Muscle layer of colon (tissue), 2 donors: ENCODE measurements around the gene NPY4R.
"Not testable (repeated sequence)": the region's sequence is repeated elsewhere in the genome, so short reads cannot be mapped to it uniquely, and the experiment has no call there.

ENCODE experiments used
- H3K27ac ChIP-seq: one replicate; pipeline ENCODE4 v1.7.0; 2013; ENCODE audit warnings: low read depth, mild to moderate bottlenecking, low read length, moderate library complexity
- H3K27me3 ChIP-seq, 2 donors: one replicate each; pipeline ENCODE4 v1.7.0; 2013; ENCODE audit warnings: low read length in 2 of 2, mild to moderate bottlenecking in 2 of 2; ENCODE audit not compliant: insufficient read depth in 2 of 2, control insufficient read depth in 1 of 2
- H3K36me3 ChIP-seq: one replicate; pipeline ENCODE4 v1.7.0; 2013; ENCODE audit warnings: mild to moderate bottlenecking, low read length; ENCODE audit not compliant: insufficient read depth
- H3K4me1 ChIP-seq: one replicate; pipeline ENCODE4 v1.7.0; 2013; ENCODE audit warnings: mild to moderate bottlenecking, low read length; ENCODE audit not compliant: insufficient read depth
- H3K4me3 ChIP-seq, 2 donors: one replicate each; pipeline ENCODE4 v1.7.0; 2013; ENCODE audit warnings: low read length in 2 of 2, low read depth in 1 of 2, mild to moderate bottlenecking in 1 of 2, moderate library complexity in 1 of 2
- H3K9ac ChIP-seq: one replicate; pipeline ENCODE4 v1.7.0; 2013; ENCODE audit warnings: low read length
- H3K9me3 ChIP-seq: one replicate; pipeline ENCODE4 v1.7.0; 2013; ENCODE audit warnings: mild to moderate bottlenecking, low read length
- donor health status: abdominal sarcoma.
- donor health status: Adenocarcinoma of cecum.

The NPY4R gene

DNA sequence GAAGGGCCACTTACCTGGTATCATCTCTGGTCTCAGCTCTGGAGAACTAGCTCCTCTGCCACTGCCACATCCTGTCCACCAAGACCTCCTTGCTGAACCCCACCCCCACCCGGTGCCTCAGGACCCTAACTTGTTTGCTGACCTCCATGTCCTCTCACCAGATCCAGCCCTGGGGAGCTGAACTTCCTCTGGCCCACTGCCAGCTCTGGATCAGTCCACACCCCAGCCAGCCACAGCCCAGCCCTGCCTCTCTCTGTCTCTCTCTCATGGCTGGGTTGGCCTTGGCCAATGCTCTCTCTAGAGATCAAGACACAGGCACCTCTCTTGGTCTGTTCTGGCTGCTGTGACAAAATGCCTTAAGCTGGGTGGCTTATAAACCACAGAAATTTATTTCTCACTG is 14.4 kb downstream of the NPY4R start:
- H3K36me3 ChIP-seq, H3K4me3 ChIP-seq, H3K9me3 ChIP-seq, H3K9ac ChIP-seq, H3K27me3 ChIP-seq, H3K27ac ChIP-seq, H3K4me1 ChIP-seq: not testable (repeated sequence)

DNA sequence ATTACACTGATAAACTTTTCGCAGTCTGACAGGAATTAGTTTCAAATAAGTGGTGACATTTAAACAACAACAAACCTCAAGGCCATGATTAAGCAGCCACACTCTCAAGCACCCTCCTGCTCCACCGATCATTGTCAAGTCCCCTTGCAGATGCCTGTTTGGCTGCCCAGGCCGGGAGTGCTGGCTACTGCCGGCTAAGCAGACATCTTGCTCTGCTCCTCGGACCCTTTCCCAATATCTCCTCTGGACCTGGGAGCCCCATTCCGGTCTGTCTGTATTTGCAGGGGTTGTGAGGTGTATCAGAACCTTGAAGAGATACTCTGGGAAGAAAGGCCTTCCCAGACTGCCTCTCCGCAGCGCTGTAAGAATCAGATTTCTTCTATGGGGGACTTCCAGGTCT is 14.9 kb downstream of the NPY4R start:
- not testable (repeated sequence) for H3K27me3 ChIP-seq, H3K9ac ChIP-seq, H3K4me3 ChIP-seq, H3K9me3 ChIP-seq, H3K4me1 ChIP-seq, H3K27ac ChIP-seq, H3K36me3 ChIP-seq

DNA sequence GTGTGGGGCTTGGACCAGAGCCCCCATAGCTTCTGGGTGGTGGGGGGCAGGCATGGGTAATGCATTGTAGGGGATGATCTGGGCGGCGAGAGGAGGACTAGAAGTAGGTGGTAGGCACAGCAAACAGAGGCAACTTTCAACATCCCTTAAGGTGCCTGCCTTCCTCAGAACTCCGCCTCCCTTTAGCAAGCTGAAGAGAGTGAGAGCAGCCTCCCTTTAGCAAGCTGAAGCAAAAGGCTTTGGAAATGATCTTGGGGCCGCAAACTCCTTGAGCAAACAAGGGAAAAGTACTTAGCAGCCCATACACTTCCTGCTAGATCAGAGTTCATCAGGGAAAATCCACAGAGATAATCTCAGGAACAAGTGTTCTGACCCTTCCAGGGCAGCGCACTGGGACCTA is 18.3 kb downstream of the NPY4R start:
- not testable (repeated sequence) for H3K27me3 ChIP-seq, H3K36me3 ChIP-seq, H3K4me1 ChIP-seq, H3K27ac ChIP-seq, H3K9ac ChIP-seq, H3K4me3 ChIP-seq, H3K9me3 ChIP-seq

DNA sequence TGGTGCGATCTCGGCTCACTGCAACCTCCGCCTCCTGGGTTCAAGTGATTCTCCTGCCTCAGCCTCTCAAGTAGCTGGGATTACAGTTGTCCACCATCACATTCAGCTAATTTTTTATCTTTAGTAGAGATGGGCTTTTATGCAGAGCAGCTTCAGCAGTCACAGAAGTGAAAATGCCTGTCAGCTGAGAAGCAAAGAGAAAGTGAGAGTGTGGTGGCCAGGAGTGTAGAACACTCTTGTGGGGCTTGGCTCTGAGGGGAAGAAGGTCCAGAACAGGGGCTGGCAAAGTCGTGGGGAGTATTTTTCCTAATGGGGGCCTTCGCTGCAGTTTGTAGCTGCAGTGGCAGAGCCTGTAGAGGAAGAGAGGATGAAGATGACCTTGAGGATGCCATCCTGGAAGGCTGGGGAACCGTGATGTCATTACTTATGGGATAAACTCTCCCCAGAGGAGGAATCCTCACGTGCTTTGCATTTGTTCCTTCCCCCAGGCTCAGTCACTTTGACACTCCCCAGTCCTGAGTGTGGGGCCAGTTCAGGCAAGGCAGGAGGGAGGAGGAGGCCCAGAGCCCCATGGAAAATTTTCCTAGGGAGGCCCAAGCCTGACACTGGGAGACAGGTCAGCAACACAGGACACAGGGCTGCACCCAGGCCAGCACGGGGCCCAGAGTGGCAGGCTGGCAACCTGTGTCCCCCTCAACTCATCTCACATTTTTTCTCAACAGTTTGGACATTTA is 20.2 kb downstream of the NPY4R start:
- H3K36me3 ChIP-seq, H3K27ac ChIP-seq, H3K4me3 ChIP-seq, H3K9ac ChIP-seq, H3K27me3 ChIP-seq, H3K9me3 ChIP-seq: not testable (repeated sequence)
- peaks cover 14% of the 10 kb centered on the region for H3K4me1 ChIP-seq

DNA sequence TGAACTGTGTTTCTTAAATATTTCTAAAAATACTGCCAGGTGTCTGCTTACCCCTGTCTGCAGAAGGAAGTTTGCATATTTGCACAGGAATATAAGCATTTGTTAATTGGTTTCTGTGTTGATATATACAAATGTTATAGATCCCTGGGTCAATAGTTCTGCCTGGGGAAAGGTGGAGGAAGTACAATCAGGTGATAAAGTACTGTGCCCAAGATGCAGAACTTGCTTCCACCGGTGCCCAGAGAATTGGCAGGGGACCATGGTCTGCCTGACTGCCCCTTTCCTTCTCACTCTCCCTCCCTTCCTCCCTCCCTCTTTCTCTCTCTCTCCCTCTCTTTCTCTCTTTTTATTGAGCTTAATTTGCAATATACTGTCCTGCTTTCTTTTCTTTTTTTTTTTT is 22.3 kb downstream of the NPY4R start:
- H3K27ac ChIP-seq, H3K4me3 ChIP-seq, H3K36me3 ChIP-seq, H3K9ac ChIP-seq, H3K9me3 ChIP-seq, H3K27me3 ChIP-seq: not testable (repeated sequence)
- H3K4me1 ChIP-seq, result peaks cover 14% of the 10 kb centered on the region

DNA sequence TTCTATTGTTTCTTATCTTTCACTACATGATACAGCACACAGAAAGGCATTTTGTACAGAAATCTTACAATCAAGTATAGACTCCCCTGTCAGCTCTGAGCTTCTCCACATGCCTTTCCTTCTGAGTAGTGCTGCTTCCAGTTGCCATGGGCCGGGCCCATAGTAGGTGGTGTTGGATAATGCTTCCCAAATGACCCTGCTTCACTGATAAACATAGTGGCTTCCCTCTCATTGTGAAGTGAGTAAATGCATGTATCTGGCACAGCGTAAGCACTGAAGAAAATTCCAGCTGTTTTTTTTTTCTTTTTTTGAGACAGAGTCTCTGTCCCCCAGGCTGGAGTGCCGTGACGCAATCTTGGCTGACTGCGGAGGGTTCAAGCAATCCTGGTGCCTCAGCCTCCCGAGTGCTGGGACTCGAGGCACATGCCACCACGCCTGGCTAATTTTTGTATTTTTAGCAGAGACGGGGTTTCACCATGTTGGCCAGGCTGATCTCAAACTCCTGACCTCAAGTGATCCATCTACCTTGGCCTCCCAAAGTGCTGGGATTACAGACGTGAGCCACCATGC is 23.0 kb downstream of the NPY4R start:
- not testable (repeated sequence) for H3K9me3 ChIP-seq, H3K27me3 ChIP-seq, H3K4me3 ChIP-seq, H3K9ac ChIP-seq, H3K27ac ChIP-seq, H3K36me3 ChIP-seq
- peaks cover 14% of the 10 kb centered on the region for H3K4me1 ChIP-seq

DNA sequence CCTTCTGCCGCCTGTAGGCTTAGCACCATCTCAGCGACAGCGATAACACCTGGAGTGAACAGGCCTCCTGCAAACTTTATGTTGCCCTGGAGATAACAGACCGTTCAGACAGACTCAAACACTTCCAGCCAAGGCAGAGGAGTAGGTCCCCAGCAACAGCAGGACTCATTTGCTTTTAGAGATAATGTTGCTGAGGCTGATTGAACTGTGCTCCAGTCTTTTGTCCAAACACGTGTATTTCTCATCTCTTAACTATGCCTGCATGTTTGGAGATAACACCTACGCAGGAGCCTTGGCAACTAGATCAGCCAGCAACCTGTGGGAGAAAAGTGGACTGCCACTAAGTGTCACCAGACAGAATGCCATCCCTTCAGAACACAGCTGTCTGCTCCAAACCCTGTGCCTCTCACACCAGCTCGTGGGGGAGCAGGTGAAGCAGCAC is 23.9 kb downstream of the NPY4R start:
- Histone ChIP-seq H3K9ac (peak overlapping the region; percentile 3), H3K4me1 (peaks cover 14% of the 10 kb centered on the region)
- H3K27me3 ChIP-seq, H3K4me3 ChIP-seq, H3K9me3 ChIP-seq, H3K36me3 ChIP-seq, H3K27ac ChIP-seq: not testable (repeated sequence)

DNA sequence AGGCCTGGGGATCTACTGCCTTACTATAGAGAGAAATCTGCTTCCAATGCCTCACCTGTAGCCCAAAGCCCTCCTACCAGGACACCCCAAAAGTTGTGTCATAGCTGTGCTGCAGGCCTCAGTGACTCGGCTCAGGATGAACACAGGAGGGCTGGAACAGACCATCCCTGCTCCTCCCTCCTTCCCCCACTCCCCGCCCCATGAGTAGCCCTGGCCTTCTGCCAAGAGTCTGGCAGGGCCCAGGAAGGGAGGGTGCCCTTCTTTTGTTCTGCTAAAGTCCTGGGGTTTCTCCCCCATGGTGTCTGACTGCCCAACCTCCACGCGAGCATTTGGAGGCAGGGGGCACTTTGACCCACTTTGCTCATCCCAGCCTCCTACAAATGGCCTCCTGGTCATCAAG is 24.8 kb downstream of the NPY4R start:
- H3K36me3 ChIP-seq, H3K4me3 ChIP-seq, H3K9ac ChIP-seq, H3K9me3 ChIP-seq, H3K27me3 ChIP-seq, H3K27ac ChIP-seq: not testable (repeated sequence)
- peaks cover 14% of the 10 kb centered on the region for H3K4me1 ChIP-seq

DNA sequence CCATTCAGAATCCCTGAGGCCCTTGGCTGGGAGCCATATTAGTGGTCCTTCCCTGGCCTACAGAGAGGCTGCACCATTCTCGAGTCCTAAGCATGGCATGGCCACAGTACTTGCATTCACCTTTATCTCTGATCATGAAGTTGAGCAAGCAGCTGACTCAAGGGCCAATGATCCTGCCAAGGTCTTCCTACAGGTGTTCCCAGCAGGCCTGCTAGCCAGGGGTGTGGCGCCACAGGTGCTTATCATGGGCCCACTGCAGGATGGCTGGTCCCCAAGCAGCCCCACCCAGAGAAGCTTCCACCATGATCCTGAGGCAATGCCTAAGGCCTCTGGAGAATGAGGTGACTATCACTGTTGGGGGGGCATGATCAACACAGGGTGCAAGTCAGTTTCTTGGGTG is 42.2 kb downstream of the NPY4R start:
- H3K9ac ChIP-seq, H3K4me3 ChIP-seq, H3K27me3 ChIP-seq, H3K4me1 ChIP-seq, H3K27ac ChIP-seq, H3K9me3 ChIP-seq, H3K36me3 ChIP-seq: not testable (repeated sequence)

DNA sequence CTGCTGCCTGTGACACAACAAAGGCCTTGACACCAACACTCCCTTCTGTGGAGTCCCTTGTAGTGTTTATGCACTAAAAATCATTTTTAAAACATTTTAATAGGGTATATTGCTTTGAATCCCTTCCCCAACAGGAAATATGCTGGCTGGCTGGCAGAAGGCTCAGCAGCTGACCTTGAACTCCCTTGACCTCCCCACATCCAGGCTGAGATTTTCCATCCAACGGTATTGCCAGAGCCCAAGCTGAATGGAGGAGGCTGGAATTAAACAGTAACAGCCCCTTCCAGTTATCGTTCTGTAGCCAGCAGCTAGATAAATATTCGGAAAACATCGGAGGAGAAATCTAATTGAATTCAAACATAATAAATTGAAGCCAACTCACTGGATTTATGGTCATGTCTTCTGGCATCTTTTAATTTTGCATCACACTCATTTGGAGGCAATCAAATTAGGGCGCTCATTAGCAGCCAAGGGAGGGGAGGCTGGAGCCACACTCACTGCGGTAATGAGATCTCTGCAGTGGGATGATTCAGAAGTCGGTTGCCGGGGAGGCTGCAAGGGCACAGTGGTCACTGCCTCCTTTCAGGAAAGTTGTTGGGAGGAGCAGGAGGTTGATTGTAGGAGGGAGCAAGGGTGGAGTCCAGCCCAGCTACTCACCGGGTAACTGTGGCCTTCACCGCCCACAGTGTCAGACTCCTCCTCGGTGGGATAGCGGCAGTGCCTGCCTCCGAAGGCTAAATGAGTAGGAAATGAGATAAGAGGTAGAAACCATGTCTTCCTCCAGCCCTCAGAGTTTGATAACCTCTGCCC is 46.0 kb downstream of the NPY4R start:
- H3K9me3 ChIP-seq, H3K36me3 ChIP-seq, H3K9ac ChIP-seq, H3K27ac ChIP-seq, H3K4me1 ChIP-seq, H3K27me3 ChIP-seq, H3K4me3 ChIP-seq: not testable (repeated sequence)

DNA sequence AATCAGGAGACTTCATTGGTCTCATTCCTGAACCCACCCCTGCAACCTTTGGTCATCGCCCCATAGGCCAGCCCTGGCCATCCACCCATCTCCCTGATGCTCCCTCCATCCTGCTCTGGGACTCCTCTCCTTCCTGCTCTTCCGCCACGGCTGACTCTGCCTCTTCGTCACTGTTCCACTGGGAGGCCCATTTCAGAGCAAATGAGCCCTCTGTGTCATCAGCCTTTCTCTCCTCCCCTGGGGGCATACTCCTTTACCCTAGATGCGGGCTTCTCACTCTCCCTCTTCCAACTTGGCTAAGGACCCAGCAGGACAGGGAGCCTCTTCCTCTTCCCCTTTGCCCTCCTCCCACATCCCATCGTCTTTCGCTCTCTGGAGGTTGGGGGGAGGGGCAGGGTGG is 47.5 kb downstream of the NPY4R start:
- not testable (repeated sequence) for H3K9ac ChIP-seq, H3K36me3 ChIP-seq, H3K27me3 ChIP-seq, H3K4me1 ChIP-seq, H3K4me3 ChIP-seq, H3K9me3 ChIP-seq
- peak overlapping the region; percentile 52 for H3K27ac ChIP-seq

DNA sequence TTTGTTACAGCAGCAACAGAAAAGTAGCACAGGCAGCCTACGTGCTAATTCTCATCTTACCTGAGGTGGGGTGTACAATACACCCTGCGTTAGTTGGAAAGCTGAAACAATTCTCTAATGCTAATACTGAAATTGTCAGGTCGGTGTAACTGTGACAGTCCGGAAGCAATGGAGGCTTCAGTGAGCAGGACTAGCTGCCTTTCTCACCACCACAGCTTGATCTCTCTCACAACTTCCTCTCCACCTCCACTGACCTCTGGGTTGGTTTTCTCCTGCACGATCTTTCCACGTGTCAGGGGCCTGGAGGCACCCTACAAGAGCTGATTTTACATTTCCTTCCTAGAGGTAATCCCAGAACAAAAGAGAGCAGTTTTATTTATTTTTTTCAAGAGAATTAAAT is 50.5 kb downstream of the NPY4R start:
- not testable (repeated sequence) for H3K27me3 ChIP-seq, H3K27ac ChIP-seq, H3K4me1 ChIP-seq, H3K9me3 ChIP-seq, H3K36me3 ChIP-seq, H3K4me3 ChIP-seq, H3K9ac ChIP-seq
